HEK293 (cell line): ENCODE measurements around the gene HSD17B13.

Experiments used
- CTCF ChIP-seq: fragments of 450-650 bp; formaldehyde crosslinking; IDR thresholded peaks from 2 replicates; pipeline ENCODE4 v1.5.1; 2016; ENCODE audit warnings: missing biosample characterization, missing genetic modification characterization
- ZNF623 ChIP-seq: fragments of 450-650 bp; formaldehyde crosslinking; IDR thresholded peaks from 2 replicates; pipeline ENCODE4 v1.5.1; 2016; ENCODE audit warnings: missing biosample characterization, missing genetic modification characterization

GRCh38 chr4:87306056-87306455 lies 16.6 kb downstream of the HSD17B13 start:
- TF ChIP-seq CTCF = no peak
- TF ChIP-seq ZNF623 = no peak
